ENCODE data around the gene C11orf86.
"Not testable (repeated sequence)": the region's sequence is repeated elsewhere in the genome, so short reads cannot be mapped to it uniquely, and the experiment has no call there.

Gene C11orf86

DNA sequence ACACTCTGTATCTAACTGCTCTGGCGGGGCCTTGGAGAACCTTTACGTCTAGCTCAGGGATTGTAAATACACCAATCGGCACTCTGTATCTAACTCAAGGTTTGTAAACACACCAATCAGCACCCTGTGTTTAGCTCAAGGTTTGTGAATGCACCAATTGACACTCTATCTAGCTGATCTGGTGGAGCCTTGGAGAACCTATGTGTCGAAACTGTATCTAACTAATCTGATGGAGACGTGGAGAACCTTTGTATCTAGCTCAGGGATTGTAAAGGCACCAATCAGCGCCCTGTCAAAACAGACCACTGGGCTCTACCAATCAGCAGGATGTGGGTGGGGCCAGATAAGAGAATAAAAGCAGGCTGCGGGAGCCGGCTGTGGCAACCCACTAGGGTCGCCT is 14.3 kb downstream of the C11orf86 start:
- DNase-seq (ENCODE audit: low read depth, low spot score): not testable (repeated sequence)

DNA sequence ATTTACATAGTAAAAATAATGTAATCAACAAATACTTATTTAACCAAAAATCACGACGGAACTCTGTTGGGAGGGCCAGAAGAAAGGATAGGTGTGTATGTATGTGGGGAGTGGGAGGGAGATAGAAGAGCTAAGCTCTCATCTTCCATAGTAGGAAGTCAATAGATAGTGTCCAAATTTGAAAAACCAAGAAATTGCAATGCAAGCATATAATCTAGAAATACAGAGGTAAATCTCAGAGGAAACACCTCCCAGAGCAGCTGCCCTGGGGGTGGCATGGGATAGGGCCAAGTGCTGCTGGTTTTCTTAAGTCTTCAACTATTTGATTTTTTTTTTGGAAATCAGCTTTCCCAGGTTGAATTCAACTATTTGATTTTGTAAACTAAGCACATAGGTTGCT is 16.9 kb downstream of the C11orf86 start:
- DNase-seq (ENCODE audit: low read depth, low spot score): no peak

DNA sequence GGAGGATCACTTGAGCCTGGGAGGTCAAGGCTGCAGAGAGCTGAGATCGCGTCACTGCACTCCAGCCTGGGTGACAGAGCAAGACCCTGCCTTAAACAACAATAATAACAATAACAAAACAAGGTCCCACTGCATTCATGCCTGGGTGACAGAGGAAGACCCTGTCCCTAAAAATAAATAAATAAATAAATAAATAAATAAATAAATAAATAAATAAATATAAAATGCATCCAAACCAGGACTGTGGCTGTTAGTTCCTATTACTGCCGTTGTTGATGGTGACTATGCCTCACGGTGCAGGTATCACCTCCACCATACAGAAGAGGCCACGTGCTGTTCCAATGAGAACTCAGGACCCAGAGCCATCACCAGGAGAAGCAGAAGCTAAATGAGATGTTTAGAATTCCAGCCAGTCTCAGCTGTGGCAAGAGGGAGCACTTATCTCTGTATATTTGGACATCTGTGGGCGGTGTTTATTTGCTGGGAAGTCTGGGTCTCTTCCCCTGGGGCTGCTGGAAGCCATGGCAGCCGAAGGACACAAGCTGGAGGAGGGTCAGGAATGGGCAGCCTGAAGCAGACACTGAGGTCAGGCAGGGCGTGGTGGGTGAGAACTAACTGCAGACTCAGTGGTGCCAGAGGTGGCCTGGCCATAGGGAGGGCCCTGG is 21.6 kb downstream of the C11orf86 start:
- no peak for DNase-seq (ENCODE audit: low read depth, low spot score)

DNA sequence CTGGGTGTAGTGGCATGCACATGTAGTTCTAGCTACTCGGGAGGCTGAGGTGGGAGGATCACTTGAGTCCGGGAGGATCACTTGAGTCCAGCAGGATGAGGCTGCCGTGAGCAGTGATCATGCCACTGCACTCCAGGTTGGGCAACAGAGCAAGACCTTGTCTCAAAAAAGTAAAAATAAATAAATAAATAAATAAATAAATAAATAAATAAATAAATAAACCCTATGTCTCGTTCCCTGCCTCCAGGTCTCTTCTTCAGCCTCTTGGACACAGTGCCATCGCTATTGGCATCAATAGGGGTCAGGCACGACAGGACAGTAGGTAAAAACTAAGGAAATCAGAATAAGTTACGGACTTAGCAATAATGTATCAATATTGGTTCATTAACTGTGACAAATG is 24.5 kb downstream of the C11orf86 start:
- DNase-seq (ENCODE audit: low read depth, low spot score): no peak

DNA sequence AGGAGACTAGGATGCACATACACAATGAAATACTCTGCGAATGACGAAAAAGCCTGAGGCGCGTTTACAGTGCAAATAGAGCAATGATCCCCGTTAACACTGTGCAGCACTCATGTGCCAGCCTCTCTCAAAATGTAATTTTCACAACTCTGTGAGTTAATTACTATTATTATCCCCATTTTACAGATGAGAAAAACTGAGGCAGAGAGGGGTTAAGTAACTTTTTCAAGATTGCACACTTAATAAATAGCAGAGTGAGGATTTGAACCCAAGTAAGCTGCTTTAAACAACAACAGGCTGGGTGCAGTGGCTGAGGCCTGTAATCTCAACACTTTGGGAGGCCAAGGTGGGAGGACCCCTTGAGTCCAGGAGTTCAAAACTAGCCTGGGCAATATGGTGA is 26.2 kb downstream of the C11orf86 start:
- DNase-seq (ENCODE audit: low read depth, low spot score): no peak

DNA sequence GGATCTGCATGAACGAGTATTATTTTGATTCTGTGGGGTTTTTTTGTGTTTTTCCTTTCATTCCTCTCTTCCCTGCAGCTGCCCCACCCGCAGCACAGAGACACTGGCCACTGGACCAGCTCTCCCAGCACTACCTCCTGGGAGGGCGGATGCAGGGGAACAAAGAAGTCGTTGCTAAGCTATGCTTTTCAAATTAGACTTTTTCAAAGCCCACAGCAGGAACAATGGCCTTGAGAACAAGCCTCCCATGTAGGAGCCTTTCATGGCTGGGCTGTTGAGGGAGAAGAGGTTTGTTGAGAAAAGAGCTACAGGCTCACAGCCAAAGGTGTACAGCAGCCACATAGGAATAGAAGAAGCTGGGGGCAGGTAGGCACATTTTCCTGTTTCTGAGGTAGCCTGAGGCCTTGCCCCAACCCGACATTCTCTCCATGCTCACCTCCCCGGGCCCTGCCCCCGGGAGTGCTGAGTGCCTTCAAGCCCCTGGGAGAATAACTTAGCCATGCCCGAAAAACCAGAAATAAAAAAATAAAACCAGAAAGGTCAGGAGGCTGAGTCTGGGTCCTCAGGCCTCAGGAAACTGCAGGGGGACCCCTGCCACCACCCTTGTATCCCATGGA is 27.3 kb downstream of the C11orf86 start:
- no peak for DNase-seq (ENCODE audit: low read depth, low spot score)

DNA sequence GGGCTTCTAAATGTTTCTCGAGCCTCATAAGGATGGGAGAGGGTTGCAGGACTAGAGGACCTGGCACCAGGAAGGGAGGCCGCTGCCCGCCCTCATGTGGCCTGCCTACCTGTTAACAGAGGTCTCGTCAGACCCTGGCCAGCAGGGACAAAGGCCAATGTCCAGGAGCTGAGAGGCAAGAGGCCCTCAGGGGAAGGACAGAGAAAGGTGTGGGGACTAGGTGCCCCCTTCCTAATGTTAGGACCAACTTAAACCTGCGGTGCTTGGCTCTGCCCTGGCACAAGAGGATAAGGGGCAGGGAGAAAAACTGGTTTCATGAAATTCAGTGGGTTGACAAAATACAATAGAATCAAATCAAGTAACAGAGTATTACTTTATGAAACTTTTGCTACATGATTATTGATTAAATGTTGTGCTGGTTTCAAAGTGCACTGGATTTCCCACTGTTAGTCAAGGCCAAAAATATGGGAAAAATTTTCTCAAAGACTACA is 27.9 kb downstream of the C11orf86 start:
- no peak for DNase-seq (ENCODE audit: low read depth, low spot score)

DNA sequence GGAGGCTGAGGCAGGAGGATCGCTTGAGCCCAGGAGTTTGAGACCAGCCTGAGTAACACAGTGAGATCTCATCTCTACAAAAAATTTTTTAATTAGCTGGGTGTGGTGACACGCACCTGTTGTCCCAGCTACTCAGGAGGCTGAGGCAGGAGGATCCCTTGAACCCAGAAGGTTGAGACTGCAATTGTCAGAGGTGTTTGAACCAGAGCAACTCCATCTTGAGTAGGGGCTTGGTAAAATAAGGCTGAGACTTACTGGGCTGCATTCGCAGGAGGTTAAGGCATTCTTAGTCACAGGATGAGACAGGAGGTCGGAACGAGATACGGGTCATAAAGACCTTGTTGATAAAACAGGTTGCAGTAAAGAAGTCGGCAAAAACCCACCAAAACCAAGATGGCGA is 30.1 kb downstream of the C11orf86 start:
- DNase-seq (ENCODE audit: low read depth, low spot score): not testable (repeated sequence)

DNA sequence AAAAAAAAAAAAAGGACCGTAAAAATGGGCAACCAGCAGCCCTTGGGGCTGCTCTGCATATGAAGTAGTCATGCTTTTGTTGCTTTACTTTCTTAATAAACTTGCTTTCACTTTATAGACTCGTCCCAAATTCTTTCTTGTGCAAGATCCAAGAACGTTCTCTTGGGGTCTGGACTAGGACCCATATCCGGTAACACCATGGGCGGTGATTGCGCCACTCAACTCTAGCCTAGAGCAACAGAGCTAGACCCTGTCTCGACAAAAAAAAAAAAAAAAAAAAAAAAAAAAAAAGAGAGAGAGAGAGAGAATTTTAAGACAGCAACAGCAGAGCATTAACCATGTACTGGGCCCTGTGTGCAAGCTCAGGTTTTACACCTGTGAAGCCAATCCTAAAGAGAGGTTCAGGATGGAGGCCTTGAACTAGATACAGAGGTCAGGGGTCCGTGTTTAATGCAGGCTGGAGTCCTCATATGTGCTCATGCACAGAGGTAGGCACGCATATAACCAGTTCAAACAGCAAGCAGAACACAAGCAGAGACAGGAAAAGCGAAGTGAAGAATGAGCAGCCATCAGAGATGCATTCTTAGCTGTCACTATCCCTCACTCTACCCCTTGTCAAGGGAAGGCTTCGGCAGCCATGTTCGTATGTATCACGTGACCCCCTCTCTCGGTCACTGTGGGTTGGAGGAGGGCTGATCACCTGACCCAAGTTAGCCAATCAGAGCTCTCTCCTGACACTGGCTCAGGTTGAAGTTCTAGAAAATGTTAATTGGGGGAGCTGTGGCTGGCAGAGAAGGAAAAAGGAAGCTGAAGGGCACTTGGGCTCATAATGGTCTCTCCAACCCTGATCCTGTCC is 31.2 kb downstream of the C11orf86 start:
- no peak for DNase-seq (ENCODE audit: low read depth, low spot score)

DNA sequence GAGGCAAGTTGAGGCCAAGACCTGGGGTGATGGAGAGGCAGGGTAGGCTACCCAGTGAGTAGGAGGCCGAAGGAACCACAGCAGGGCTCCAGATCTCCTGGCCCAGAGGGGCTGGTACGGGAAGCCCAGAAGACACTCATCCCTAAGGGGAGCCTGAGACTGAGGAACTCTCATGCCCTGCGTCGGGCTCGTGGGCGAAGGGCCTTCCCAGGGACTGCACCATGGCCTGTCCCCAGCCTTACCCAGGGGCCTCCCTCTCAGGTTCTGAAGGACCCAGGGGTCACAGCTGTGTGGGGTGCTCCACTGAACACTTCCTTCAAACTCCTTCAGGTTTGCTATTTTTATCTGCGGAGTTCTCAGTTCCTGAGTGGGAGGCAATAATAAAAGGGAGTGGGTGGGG is 32.0 kb downstream of the C11orf86 start:
- DNase-seq (ENCODE audit: low read depth, low spot score): no peak

DNA sequence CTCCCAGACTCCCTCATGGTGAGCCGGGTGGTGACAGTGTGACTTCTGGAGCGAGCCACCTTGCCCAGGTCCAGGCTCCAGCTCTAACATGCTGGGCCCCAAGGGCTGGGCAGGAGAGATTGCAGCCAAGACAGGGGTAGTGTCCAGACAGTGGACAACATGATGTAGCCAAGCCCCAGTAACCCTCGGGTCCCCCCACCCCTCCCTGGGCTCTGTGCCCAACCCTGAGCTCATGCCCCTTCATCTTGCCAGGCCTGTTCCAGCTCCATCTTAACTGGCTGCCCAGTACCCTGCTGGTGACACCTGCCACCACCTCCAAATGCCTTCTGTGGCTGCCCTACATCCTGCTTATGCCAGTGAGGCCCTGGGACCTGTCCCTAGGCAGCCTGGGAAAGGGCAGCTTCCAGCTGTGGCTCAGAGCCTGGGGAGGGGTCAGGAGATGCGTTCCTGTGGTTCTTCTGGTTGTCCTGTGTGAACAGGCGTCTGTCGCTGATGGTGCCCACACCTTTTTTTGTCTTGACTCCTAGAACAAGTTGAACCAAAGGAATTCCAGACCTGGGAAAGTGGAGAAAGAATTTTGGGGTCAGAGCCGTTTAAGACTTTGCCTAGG is 35.3 kb downstream of the C11orf86 start:
- DNase-seq (ENCODE audit: low read depth, low spot score): no peak

DNA sequence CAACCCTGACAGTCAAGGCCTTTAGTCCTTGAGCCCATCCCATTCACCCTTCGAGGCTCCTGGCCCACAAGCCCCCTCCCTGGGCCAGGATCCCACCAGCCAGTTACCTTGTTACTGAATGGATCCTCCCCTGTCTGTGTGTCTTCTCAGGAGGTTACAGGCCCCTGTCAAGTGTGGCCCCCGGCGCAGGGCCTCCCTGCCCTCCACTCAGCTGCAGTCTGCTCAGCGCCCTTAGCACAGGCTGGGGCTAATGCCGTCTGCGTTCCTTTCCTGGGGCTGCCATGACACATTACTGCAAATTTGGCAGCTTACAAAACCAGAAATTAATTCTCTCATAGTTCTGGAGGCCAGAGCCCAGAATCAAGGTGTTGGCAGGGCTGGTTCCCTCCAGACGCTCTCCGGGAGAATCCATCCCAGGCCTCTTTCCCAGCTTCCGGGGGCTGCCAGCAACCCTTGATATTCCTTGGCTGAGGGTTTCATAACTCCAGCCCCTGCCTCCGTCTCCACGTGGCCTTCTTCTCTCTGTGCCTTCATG is 38.5 kb downstream of the C11orf86 start:
- DNase-seq (ENCODE audit: low read depth, low spot score): no peak

DNA sequence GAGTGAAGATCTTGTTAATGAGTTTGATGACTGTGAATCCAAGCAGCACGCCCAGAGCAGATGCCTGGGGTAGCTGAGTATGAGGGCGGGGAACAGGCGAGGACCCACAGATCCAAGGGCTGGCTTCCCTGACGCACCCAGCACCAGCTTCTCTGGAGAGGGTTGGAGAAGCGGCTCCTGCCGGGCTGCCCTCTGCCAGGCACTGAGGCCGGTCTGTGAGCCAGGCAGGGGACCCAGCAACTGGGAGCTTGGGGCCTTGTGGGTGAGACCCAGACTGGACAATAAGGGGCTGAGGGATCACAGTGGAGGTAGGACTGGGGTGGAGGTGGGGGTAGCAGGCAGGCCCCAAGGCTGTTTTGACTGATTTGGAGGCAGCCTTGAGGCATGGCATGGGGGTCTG is 39.2 kb downstream of the C11orf86 start:
- no peak for DNase-seq (ENCODE audit: low read depth, low spot score)

DNA sequence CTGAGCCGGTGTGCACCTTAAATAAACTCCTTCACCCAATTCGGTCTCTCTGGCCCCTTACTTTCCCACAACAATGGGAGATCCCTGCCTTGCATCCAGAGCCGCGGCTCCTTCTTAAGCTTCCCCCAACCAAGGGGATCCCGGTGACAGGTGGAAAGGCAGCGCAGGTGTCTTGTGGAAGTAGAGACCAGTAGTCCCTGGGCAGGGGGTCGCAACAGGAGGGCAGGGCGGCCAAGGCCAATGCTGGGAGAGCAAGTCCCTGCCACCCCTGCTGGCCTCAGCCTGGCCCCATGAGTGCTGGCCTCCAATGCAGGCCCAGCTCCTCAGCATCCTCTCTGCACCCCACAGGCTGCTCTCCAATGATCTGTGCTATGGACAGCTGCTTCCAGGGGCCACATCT is 39.9 kb downstream of the C11orf86 start:
- no peak for DNase-seq (ENCODE audit: low read depth, low spot score)

DNA sequence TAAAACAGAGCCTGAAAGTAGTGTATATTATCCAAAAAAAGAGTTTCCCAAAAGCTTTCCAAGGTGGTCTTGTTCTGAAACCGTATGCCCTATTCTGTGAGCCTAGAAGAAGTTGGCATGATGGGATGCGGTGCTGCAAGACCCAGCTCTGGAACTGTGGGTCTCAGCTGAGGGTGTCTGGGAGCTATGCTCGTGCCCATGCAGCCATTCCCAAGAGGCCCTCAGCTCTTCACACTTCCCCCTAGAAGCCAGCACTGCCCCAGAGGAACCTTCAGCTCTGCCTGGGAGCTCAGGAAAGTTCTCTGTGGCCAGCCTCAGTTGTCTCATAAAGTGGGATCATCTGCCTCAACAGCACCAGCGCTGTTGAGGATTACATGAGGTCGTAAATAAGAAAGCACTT is 41.4 kb downstream of the C11orf86 start:
- DNase-seq (ENCODE audit: low read depth, low spot score): no peak

DNA sequence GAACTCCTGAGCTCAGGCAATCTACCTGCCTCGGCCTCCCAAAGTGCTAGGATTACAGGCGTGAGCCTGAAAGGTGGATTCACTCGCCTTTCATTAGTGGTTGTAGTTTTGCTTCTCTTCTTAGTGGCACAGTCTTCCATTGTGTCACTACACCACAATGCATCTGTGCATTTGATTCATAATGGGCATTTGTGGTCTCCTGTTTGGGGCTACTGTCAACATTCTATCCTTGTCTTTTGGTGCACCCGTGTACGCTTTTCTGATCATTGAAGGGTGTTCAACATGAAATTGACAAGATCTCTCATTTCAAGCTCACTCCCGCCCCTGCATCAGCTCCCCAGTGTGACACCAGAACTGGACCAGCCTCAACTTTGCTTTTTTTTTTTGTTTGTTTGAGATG is 45.8 kb downstream of the C11orf86 start:
- no peak for DNase-seq (ENCODE audit: low read depth, low spot score)

DNA sequence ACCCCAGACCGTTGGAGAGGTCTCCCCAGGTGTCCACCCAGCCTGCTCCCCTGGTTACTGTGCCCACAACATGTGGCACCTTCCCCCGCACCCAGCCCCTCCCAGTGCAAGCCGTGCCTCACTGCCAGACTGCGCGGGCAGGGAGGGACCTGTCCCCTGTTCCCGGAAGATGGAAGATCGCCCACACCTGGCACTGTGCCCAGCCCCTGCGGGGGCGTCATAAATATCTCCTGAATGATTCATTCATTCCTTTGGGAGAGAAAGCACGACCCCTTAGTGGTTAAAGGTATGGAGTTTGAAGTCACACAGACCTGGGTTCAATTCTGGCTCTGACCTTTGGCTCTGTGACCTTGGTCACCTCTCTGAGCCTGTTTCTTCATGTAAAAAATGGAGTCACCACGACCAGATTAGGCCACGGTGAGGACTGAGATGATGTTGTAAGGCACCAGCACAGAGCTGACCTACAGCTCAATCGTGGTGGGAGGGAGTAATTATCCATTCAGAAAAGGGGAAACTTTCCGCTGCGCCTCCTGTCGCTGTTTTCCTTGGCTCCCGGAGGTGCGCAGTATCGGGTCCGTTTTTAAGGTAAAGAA is 47.3 kb downstream of the C11orf86 start:
- no peak for DNase-seq (ENCODE audit: low read depth, low spot score)

DNA sequence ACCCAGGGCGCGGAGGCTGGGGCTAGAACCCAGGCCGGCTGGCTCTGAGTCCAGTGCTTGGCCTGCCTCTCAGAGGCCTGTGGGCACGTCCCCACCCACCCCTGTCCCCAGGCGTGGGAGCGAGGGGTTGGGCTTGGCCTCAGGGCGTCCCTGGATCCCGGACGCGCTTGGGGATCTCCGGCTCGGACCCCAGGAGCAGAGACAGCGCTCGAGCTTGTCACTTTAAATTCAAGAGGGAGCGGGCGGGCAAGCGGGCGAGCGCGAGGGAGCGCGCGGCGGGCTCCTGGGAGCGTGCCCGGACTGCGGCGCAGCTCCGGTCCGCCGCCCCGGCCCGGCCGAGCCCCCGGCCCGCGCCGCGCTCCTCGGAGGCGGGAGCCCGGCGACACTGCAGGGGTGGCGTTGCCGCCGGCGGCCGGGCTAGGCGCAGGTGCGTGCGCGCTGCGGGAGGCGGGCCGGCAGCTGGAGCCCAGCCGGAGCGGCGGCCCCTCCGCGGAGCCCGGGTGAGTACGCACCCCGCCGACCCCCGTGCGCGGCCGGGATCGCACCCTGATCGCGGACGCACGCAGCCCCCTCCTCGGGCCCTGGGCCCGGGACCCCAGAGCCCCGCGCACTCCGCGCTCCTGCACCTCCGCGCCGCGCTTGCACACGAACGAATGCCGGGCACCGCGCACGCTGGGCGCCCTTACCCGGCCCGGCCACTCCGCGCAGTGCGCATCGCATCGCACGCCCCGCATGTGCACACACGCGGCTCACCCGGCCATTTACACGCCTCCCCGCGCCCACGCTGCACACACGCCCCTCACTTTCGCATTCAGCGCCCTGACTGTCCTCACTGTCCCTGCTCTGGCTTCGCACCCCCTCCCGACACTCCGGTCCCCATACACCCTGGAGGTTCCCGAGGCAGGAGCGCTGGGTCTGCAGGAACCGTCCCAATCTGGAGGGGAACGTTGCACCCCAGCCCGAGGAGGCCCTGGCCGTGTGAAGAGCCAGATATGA is 48.2 kb downstream of the C11orf86 start, which contains the start of gene SYT12:
SYT12 (plus strand) TSS at position 174 of the 996 bp plus-strand sequence. CDS start 7,011 bp downstream, outside the sequence.
- DNase-seq (ENCODE audit: low read depth, low spot score): no peak

DNA sequence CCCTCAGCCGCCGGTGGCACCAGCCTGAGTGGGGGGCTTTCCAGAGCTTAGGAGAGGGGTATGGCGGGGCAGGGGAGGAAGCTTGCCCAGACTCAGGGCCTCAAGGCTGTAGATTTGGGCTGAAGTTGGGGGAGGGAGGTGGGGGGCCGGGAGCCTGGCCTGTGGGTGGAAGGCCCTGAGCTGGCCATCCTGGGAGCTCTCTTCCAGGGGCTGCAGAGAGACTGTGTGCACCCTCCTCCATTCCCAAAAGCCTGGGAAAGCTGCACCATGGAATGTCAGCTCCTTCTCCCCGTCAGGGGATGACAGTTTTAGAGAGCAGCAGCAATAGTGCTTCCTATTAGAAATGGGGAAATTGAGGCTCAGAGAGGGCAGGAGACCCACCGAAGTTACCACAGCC is 48.9 kb downstream of the C11orf86 start:
- DNase-seq (ENCODE audit: low read depth, low spot score): no peak

DNA sequence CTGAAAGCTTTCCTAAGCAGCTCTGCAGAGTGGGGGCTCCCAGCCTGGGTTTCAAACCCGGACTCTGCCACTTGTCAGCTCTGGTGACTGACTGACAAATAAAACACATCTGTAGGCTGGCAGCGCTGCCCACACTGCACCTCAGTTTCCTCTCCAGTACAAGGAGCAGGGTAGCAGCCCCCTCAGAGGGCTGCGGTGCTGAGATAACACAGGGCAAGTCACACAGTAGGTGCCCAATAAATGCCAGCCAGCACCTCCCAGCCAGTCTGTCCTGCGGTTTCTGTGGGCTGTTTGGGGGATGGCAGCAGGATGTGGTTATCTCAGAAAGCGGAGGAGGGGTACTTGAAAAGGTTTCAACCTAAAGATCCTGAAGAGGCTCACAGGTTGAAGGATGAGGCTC is 49.3 kb downstream of the C11orf86 start:
- DNase-seq (ENCODE audit: low read depth, low spot score): no peak
